ENCODE data around the gene F2RL2.
A peak's percentile ranks its signal among the peaks of the same experiment; 100 is the strongest.

F2RL2 gene, protein sequence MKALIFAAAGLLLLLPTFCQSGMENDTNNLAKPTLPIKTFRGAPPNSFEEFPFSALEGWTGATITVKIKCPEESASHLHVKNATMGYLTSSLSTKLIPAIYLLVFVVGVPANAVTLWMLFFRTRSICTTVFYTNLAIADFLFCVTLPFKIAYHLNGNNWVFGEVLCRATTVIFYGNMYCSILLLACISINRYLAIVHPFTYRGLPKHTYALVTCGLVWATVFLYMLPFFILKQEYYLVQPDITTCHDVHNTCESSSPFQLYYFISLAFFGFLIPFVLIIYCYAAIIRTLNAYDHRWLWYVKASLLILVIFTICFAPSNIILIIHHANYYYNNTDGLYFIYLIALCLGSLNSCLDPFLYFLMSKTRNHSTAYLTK

DNA sequence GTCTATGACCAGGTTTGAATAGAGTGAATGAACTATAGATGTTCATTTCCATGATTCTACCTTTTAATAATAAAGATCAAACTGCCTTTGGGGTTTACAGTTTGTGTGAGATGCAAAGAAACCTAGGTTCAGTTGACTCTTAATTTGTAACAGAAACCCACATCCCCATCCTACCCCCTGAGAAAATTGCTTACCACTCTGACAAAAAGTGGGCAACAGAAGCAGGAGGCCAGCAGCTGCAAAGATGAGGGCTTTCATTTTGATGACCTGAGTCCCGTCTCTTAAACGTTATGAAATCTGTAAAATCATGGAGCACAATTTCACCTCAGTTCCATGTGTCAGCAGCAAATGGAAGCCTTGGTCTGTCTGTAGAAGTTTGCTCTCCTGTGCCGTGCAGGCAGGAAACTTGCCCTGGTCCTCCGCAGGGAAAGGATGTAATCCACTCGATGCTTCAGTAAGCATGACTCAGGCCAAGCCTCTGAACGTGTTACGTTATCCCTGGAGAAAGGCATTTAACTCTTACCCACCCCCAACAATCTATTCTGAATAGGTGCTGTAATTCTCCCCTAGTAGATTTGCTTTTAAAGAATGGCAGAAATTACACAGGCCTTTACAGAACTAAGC lies at the start of gene F2RL2:
Gene F2RL2 (minus strand): TSS at position 431 of the 624 bp plus-strand sequence. CDS start 173 bp downstream, at position 258.
- DNase-seq (ENCODE audit: low read depth), result no peak

DNA sequence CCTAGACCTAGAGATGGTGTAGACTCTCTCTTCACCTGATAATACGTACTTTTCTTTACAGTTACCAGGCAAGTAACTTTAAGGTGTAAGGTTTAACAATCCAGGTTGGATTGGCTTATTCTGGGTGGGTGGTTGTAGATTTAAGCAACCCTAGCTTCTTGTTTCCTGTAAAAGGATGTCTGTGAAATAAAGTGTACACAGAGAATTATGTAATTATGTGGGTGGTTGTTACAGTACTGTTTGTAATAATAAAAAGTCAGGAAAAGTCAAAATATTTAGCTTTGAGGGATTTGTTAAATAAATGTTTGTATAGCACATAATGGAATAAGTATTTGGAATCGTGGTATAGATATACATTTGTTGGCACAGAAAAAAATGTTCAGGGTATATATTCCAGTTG lies 49.0 kb upstream of the F2RL2 start:
- no peak for DNase-seq (ENCODE audit: low read depth)

DNA sequence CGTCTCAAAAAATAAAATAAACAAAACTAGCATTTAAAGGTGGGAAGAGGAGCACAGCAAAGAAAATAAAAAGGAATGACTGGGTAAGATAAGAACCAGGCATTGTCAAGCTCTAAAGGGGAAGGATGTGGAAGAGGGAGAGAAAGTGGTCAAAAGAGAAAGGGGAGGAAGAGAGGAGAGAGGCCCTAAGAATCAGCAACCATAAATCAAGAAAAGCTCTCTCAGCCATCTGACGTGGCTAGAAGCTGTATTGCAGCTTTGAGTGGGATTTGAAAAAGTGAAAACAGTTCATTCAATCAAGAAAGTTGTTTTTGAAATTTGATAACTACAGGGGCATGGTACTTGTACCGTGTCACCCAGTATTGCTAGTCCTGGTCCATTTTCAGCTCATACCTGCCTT lies 47.3 kb upstream of the F2RL2 start:
- DNase-seq (ENCODE audit: low read depth), result no peak

DNA sequence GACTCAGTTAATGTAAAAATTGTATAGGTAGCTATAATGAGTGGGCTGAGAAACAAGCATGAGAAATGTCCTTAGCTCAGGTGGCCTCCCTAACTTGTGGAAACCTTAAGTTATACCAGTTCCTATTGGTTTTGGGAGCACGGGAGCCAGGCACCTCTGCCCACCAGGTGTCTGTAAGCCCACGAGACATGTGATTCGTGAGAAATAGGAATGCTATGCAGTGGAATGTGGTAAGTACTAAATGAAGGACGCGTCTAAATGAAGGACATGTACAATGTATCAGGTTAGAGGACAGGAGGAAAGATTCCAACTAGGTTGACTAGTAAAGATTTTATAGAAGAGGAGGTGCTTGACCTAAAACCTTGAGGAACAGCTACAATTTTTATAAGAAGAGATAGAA lies 46.0 kb upstream of the F2RL2 start:
- no peak for DNase-seq (ENCODE audit: low read depth)

DNA sequence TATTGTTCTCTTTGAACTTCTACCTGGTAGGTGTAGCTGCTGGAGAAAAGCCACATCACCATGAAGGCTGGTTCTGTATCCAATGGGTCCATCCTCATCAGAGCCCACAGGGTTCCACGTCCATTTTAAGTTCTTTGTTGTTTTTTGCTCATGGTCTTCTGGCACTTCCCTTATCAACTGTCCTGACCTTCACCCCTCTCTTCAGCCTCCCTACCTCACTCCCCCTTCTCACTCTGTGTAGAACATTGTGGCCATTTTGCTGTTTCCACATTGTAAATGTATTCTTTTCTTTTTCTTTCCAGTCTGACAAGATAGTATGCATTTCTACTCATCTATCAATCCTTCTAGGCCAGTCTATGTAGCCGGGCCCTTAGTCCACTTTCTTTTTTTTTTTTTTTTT lies 44.3 kb upstream of the F2RL2 start:
- DNase-seq (ENCODE audit: low read depth), result no peak

DNA sequence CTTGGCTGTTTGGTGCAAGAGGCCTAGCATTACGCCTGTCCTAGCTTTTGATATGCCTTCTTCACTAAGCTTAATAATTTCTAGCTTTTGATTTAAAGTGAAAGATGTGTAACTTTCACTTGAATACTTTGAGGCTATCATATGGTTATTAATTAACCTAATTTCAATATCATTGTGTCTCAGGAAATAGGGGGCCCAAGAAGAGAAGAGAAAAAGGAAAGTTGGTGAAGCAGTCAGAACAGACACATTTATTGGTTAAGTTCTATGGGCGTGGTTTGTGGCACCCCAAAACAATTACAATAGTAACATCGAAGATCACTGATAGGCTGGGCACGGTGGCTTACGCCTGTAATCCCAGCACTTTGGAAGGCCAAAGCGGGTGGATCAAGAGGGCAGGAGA lies 40.9 kb upstream of the F2RL2 start:
- DNase-seq (ENCODE audit: low read depth), result no peak

DNA sequence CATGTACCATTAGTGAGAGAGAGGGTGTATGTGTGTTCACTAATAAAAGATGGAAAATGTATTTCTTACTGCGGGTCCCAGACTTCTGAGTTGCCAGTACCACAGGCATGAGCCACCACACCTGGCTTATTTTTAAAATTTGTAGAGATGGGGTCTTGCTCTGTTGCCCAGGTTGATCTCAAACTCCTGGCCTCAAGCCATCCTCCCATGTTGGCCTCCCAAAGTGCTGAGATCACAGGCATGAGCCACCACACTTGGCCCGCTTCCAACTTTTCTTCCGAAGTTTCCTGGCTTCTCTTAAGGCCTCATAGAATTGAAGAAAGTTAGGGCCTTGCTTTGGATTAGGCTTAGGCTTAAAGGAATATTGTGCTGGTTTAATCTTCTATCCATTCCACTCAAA lies 40.4 kb upstream of the F2RL2 start:
- DNase-seq (ENCODE audit: low read depth), result no peak

DNA sequence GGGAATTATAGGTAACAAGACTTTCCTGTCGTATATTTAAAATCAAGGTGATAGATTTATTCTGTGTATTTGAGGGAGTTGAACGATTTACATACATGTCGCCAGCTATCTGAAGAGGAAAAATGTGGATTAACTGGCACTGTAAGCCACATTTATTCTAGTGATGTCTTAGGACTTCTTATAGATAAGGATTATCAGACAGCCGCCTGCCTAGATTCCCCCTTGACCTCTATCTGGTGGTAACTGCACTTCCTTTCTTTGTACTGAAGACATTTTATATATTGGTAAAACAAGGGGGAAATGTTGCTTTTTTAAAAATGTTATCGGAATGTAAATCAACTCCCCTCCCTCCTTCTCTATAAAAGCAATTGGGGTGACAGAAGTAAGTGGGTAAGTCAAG lies 39.3 kb upstream of the F2RL2 start:
- DNase-seq (ENCODE audit: low read depth), result no peak

DNA sequence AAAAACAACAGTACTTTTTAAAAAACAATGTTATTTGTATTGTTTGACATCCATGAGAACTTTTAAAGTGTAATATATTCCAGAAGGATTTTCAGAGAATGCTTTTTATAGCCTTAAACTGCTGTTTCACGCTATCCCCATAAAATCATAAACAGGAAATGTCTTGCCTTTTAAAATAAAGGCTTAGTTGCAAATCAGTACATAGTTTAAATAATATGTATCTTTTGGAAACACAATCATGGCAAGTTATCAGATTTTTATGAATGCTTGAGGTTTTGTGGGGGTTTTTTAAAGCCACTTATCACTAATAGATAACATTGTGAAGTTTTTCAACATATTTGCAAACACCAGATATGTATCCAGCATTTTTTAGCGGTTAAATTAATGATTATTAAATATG lies 37.2 kb upstream of the F2RL2 start:
- no peak for DNase-seq (ENCODE audit: low read depth)

DNA sequence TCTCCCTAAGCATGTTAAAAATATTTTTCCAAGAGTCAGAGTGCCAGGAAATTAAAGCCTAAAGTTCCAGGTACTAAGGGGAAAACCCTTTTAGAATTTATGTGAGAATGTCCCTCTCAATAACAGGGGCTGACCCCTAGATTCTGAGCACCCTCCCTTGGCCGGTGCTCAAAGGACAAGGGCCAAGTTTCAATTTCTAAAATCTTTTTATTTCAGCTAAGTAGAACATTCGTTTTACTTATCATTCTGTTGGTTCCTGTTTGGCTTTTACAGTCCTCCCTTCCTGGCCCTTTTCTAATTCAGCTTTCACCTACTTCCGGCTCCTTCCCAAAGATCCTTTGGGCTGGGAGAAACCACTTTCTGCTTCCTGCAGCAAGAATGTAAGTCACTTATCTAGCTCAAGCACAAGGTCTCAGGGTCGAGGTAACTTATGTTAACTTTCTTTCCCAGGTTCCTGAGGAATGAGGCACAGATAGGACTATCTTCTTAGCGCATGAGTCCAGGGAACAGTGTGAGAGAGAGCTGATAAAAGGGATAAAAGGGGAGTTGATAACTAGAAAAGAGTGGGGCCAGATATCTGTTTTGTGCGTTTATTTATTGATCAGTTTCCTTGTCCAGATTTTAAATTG lies 34.6 kb upstream of the F2RL2 start:
- no peak for DNase-seq (ENCODE audit: low read depth)

DNA sequence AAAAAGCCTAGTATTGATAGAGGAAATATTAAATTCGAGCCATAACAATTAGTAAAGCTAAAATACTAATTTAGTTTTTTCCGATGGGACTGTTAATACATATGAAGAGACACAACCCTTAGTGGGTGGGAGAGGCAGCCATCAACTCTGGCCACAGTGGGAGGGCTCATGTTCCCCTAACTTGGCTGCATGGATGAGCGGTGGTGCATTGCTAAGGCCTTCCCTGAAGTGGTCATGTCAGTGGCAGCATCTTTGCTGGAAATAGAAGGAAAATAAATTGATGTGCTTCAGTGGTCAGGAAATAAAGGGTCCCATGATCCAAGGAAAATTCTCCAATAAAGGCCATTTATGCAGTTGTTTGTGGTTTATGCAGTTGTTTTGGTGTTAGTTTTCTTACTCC lies 33.9 kb upstream of the F2RL2 start:
- no peak for DNase-seq (ENCODE audit: low read depth)

DNA sequence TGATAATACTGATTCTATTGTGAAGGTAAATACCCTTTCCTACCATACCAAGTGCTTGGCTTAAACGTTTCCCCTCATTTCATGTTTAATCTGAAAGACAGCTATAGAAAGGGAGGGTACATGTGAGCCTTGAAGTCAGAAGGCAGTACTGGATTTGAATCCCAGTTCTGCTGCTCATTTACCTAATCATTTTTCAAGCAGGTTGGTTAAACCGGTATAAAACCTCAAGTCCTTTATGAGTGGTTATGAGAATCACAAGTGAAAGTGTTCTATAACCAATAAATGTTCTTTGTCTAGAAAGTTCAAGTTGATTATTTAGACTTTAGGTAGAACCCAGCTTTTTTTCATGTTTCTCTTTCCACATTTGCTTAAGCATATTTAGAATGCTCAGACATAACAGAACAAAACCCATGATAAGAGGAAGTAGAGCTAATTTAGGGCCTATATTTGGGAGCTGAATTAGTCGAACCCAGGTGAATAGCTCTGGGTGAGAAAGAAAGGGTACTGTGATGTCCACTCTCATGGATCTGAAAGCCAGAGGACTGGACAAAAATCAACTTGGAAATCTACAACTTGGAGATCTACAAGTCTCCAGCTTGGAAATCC lies 29.7 kb upstream of the F2RL2 start:
- DNase-seq (ENCODE audit: low read depth), result no peak

DNA sequence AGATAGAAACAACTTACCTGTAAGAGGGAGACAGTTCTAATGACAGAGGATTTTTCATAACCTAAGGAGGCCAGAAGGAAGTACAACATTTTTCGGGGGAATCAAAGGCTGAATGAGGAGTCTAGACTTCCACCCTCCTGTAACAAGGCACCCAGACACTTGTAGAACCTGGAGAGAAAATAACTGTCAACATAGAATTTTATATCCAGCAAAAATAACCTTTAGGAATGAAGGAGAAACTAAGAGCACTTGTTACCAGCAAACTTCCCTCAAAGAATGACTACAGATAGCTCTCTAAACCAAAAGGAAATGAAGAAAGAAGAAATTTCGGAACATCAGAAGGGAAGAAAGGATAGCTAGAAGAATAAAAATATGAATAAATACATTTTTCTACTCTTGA lies 25.9 kb upstream of the F2RL2 start:
- DNase-seq (ENCODE audit: low read depth), result no peak

DNA sequence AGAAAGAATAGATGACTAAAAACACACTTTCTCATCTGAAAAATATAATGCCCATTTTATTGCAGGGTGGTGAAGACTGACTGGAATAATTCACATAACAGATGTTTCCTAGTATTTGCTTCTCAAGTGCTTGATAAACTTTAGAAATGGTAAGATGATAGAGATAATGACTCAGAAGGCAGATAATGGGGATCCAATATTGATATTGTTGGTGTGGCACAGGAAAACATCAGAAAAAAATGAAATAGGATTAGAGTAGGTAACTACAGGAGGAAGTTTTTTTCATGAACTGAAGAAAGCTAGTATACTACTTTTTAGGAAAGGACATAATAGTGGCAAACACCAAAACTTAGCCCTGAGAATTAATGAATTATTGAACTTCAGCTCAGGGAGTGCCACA lies 20.2 kb upstream of the F2RL2 start:
- no peak for DNase-seq (ENCODE audit: low read depth)

DNA sequence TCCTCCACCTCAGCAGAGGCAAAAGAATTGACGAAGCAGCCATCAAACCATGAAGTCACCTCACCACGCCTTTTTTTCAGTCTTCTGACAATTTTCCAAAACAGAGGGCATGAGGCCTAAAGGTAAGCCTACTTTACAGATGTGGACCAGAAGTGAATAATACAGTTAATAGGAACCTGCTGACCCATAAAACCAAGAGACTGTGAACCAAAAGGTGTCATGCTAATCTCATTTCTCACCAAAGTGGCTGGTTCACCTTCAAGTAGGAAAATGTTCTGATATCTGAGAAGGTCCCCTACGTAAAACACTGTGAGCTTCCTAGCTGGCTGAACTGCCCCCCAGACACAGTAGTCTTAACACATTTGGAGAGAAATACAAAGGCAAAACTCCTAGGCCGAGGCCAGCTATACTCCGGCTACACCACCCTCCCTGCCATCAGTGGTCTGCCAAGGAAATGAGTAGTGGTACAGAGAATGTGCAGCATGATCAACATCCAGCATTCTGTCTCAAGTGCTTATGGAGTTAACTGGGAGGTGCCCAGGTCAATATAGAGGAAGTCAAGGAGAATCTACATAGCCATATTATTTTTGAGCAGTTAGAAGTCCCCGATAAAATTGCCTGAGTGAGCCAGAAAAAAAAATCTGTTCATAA lies 19.3 kb upstream of the F2RL2 start:
- no peak for DNase-seq (ENCODE audit: low read depth)

DNA sequence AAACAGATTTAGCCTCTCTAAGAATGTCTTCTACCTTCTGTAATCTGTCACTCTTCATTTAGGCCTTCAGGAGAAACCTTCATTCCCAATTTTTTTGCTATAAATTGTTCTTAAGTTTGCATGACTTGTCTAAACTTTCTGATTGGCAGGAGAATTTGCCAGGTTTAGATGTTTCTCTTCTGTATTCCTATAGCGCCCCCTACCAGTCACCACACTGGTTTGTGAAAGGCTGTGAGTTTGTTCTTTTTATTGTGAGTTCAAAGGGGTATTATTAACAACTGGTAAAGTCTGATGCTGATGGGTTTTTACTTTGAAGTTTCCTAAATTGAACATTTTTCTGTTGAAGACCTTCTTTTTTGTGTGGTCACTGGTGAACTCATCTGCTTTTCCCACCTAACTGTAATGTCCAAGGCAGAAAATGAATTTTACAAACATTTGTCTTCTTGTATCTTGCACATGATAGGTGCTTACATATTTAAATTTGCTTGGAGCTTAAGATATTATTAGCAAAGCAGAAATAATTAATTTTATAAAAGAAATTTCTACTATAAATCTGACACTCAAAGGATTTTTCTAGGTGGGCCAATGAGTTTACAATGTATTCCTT lies 18.4 kb upstream of the F2RL2 start:
- DNase-seq (ENCODE audit: low read depth), result peak; percentile 51

DNA sequence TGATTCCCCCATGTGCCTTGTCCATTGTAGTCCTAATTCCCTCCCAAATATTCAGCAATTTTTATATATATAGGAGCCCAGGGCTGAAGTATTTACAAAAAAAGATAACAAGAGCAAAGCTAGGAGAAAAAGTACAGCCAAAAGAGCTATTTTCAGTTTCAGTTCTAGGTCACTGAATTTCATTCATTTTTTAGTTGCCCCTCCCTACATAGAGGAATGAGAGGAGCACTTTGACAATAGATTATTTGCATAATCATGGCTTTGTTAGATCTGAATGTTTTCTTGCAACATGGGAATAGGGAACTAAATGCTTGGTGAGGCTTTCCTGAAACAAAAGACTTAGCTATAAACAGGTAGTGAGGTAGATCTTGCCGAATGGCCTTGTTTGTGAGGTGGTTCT lies 15.3 kb upstream of the F2RL2 start:
- DNase-seq (ENCODE audit: low read depth), result no peak

DNA sequence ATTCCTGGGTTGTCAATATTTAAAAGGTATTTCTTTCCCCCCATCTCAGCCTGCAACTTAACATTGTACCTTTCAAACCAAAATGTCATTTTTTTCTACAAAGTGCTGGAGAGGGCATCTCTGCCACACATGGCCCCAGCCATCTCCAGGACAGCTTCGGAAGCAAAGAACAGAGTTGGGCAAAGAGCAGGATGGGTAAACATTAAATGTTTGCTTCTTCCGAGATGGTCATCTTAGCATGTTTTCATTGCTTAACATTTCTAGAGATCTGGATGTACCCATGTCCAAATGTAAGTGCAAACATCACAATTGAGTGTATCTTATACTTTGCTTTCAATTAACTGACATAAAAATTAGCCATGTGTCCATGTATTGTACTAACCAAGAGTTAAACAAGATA lies 14.3 kb upstream of the F2RL2 start:
- DNase-seq (ENCODE audit: low read depth), result no peak

DNA sequence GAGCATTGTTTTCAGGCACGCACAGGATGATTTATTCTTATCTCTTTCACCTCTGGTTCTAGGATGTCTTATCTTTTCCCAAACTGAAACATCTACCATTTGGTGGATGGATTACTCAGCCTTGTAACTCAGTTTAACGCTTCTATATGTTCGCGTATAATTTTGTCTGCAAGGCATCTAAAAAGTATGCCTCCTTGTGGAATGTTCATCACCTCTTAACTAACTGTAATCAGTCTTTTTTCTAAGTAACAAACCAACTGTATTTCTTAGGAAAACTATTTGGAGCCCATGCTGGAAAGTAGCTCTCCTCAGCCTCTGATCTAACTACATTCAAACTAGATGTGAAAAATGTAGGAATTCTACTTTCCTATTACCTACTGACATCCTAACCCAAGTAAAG lies 11.5 kb upstream of the F2RL2 start:
- DNase-seq (ENCODE audit: low read depth), result no peak

DNA sequence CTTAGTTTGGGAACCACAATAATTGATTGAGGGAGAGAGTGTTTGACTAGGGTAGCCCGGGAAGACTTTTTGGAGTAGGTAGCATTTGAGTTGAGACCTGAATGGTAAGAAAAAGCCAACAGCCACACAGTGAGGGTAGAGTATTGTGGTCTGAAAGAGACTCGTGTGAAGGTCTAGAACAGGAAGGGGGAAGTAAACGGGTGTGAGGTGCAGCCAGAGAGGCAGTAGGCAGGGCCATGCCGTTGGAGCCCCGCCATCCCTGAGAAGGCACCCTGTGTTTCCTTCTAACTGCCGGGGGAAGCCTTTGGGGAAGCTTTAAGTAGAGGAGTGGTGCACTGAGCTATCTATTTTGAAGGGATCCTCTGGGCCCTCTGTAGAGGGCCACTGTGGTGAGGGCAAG lies 3.5 kb upstream of the F2RL2 start:
- no peak for DNase-seq (ENCODE audit: low read depth)

DNA sequence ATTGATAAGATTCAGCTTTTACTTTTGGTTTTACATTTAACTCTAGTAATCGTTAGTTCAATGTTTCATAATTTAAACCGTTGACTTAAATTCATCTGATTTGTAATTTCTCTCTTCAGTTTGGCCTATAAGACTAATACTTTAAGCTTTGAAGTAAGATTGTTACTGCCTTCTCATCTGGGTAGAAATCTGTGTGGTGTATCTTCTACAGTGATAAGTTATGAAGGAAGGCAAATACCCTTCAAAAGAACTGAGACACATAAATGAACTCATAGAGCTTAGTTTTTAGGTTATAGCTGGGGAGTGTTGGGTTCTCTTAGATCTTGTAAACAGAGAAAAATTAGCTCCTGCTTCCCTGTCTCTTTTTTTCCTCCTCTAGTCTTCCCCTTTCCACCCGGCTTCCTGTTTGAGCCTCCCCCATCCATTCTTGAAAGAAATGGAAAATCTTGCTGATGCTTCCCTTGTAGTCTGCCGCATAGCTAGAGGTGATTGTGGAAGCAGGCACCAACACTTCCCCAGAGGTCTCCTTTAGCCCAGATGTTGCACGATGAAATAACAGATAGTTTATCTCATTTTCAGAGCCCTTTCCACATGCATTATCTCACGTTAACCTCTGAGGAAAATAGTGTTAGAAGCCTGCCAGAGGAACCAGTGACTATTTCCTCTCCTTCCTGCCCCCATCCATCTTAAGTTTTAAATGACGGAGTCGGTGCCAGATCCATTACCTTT lies 2.0 kb upstream of the F2RL2 start:
- DNase-seq (ENCODE audit: low read depth), result no peak

Measured in activated T-cell treated with anti-CD3 and anti-CD28 coated beads for 48 hours (primary cell).